Astrocyte (in vitro differentiated cells and primary cell): ENCODE data around the gene GALNT17. TPM values are rescaled to one million over a fixed set of nuclear protein-coding genes. Genes with fewer than 3 reads are reported as not detected.
A peak's percentile ranks its signal among the peaks of the same experiment; 100 is the strongest.

ENCODE experiments used
- DNase-seq: peaks from one replicate; pipeline ENCODE4 v3.0.0-alpha.2; 2010; ENCODE audit warnings: low read depth
- FAIRE-seq: peaks from 2 replicates; lab custom pipeline; 2011; peaks lifted over from hg19 to GRCh38; lab: Jason Lieb, UNC
- H2AFZ ChIP-seq: 2 replicates; pipeline ENCODE4 v1.6.0; 2012; ENCODE audit warnings: low read depth, low read length, inconsistent platforms
- H3K27ac ChIP-seq: 2 replicates; pipeline ENCODE4 v1.5.1; 2011; ENCODE audit warnings: low read depth, low read length, inconsistent platforms
- H3K27me3 ChIP-seq: 2 replicates; pipeline ENCODE4 v1.6.0; 2011; ENCODE audit warnings: low read length, inconsistent platforms; ENCODE audit not compliant: insufficient read depth
- H3K36me3 ChIP-seq: 2 replicates; pipeline ENCODE4 v1.5.1; 2011; ENCODE audit warnings: low read length, inconsistent platforms; ENCODE audit not compliant: insufficient read depth
- H3K4me1 ChIP-seq: 2 replicates; pipeline ENCODE4 v1.5.1; 2011; ENCODE audit warnings: low read length, inconsistent platforms; ENCODE audit not compliant: insufficient read depth
- H3K4me2 ChIP-seq: 2 replicates; pipeline ENCODE4 v1.6.0; 2012; ENCODE audit warnings: low read length, inconsistent platforms
- H3K4me3 ChIP-seq: 2 replicates; pipeline ENCODE4 v1.5.1; 2011; ENCODE audit warnings: low read depth, mild to moderate bottlenecking, low read length, inconsistent platforms; ENCODE audit not compliant: insufficient read depth
- H3K79me2 ChIP-seq: 2 replicates; pipeline ENCODE4 v1.6.0; 2012; ENCODE audit warnings: mild to moderate bottlenecking, low read length, inconsistent platforms; ENCODE audit not compliant: insufficient read depth
- H3K9ac ChIP-seq: 2 replicates; pipeline ENCODE4 v1.6.0; 2012; ENCODE audit warnings: mild to moderate bottlenecking, low read length, inconsistent platforms
- H3K9me3 ChIP-seq: 2 replicates; pipeline ENCODE4 v1.5.1; 2012; ENCODE audit warnings: low read depth, mild to moderate bottlenecking, low read length, inconsistent platforms; ENCODE audit not compliant: insufficient read depth
- H4K20me1 ChIP-seq: 2 replicates; pipeline ENCODE4 v1.6.0; 2012; ENCODE audit warnings: low read length, inconsistent platforms; ENCODE audit not compliant: insufficient read depth
- H3K27ac Mint-ChIP-seq: one replicate; pipeline ENCODE4 v1.8.0; 2021; ENCODE audit warnings: mild to moderate bottlenecking, mixed read lengths; ENCODE audit not compliant: unreplicated experiment
- H3K27me3 Mint-ChIP-seq: one replicate; pipeline ENCODE4 v1.8.0; 2021; ENCODE audit warnings: low read depth, mixed read lengths; ENCODE audit not compliant: unreplicated experiment
- H3K36me3 Mint-ChIP-seq: one replicate; pipeline ENCODE4 v1.8.0; 2021; ENCODE audit warnings: low read depth, mixed read lengths; ENCODE audit not compliant: unreplicated experiment
- H3K4me1 Mint-ChIP-seq: one replicate; pipeline ENCODE4 v1.8.0; 2021; ENCODE audit warnings: low read depth, mixed read lengths; ENCODE audit not compliant: unreplicated experiment
- H3K4me3 Mint-ChIP-seq: one replicate; pipeline ENCODE4 v1.8.0; 2021; ENCODE audit warnings: mild to moderate bottlenecking, moderate library complexity, mixed read lengths; ENCODE audit not compliant: unreplicated experiment
- H3K9me3 Mint-ChIP-seq: one replicate; pipeline ENCODE4 v1.8.0; 2021; ENCODE audit warnings: mild to moderate bottlenecking, mixed read lengths; ENCODE audit not compliant: unreplicated experiment
- CTCF ChIP-seq: IDR thresholded peaks from 2 replicates; pipeline ENCODE4 v1.5.1; 2011; ENCODE audit warnings: low read depth, mild to moderate bottlenecking, inconsistent platforms, low read length, moderate library complexity; ENCODE audit not compliant: insufficient read depth
- EZH2 ChIP-seq: IDR thresholded peaks from 2 replicates; pipeline ENCODE4 v1.6.1; 2012; ENCODE audit warnings: mild to moderate bottlenecking, low read length, inconsistent platforms; ENCODE audit not compliant: insufficient read depth
- total RNA-seq: library from RNA; stranded (reverse); gene quantifications from 2 replicates; pipeline ENCODE4 v1.2.1, GENCODE V29; 2021

Gene GALNT17
- total RNA-seq, 1 donor from 2014 or later, result 7.8 TPM

- Mint-ChIP-seq H3K4me3 (no peak overlapping the region), H3K27ac (no peak overlapping the region), H3K36me3 (no peaks in the 10 kb centered on the region), H3K9me3 (peaks cover 9% of the 10 kb centered on the region), H3K27me3 (peaks cover 16% of the 10 kb centered on the region), H3K4me1 (peaks cover 10% of the 10 kb centered on the region)
- no peaks in the 10 kb centered on the region for H3K4me1 ChIP-seq
- H2AFZ ChIP-seq, result no peak overlapping the region
- no peak overlapping the region for H3K4me3 ChIP-seq
- no peak overlapping the region for H3K27ac ChIP-seq
- no peaks in the 10 kb centered on the region for H3K79me2 ChIP-seq
- no peak for FAIRE-seq
- no peak for TF ChIP-seq EZH2
- TF ChIP-seq CTCF, result no peak
- no peaks in the 10 kb centered on the region for H3K36me3 ChIP-seq
- H3K9me3 ChIP-seq, result peaks cover 3% of the 10 kb centered on the region
- no peak overlapping the region for H3K4me2 ChIP-seq
- peaks cover 2% of the 10 kb centered on the region for H3K27me3 ChIP-seq
- H3K9ac ChIP-seq, result no peak overlapping the region
- no peak for DNase-seq
- H4K20me1 ChIP-seq, result no peaks in the 10 kb centered on the region
These were observed 618.3 kb downstream of the GALNT17 start for GRCh38 chr7:71750290-71750689.

- H3K27ac Mint-ChIP-seq, result no peak overlapping the region
- Histone ChIP-seq H3K9ac (no peak overlapping the region), H3K4me3 (no peak overlapping the region), H3K4me1 (no peaks in the 10 kb centered on the region), H3K27me3 (peaks cover 2% of the 10 kb centered on the region), H3K4me2 (peak overlapping the region; percentile 62), H2AFZ (peak overlapping the region; percentile 52), H3K27ac (no peak overlapping the region), H3K9me3 (peaks cover 3% of the 10 kb centered on the region), H3K79me2 (no peaks in the 10 kb centered on the region), H3K36me3 (no peaks in the 10 kb centered on the region), H4K20me1 (no peaks in the 10 kb centered on the region)
- no peak for FAIRE-seq
- peaks cover 14% of the 10 kb centered on the region for H3K27me3 Mint-ChIP-seq
- peaks cover 18% of the 10 kb centered on the region for H3K9me3 Mint-ChIP-seq
- DNase-seq, result no peak
- H3K4me3 Mint-ChIP-seq, result no peak overlapping the region
- H3K36me3 Mint-ChIP-seq, result no peaks in the 10 kb centered on the region
- peak; percentile 20 for TF ChIP-seq CTCF
- TF ChIP-seq EZH2, result no peak
- peaks cover 10% of the 10 kb centered on the region for H3K4me1 Mint-ChIP-seq
These were observed 620.4 kb downstream of the GALNT17 start for GRCh38 chr7:71752171-71752935.

GRCh38 chr7:71753236-71753635 lies 621.3 kb downstream of the GALNT17 start:
- peaks cover 18% of the 10 kb centered on the region for H3K9me3 Mint-ChIP-seq
- H3K27ac Mint-ChIP-seq, result no peak overlapping the region
- Histone ChIP-seq H3K27ac (no peak overlapping the region), H3K4me2 (no peak overlapping the region), H3K4me1 (no peaks in the 10 kb centered on the region), H3K36me3 (no peaks in the 10 kb centered on the region), H2AFZ (no peak overlapping the region), H4K20me1 (no peaks in the 10 kb centered on the region), H3K4me3 (no peak overlapping the region), H3K9me3 (peaks cover 3% of the 10 kb centered on the region), H3K79me2 (no peaks in the 10 kb centered on the region), H3K27me3 (peaks cover 2% of the 10 kb centered on the region), H3K9ac (no peak overlapping the region)
- no peak overlapping the region for H3K4me3 Mint-ChIP-seq
- no peaks in the 10 kb centered on the region for H3K36me3 Mint-ChIP-seq
- TF ChIP-seq CTCF, result no peak
- TF ChIP-seq EZH2, result no peak
- DNase-seq (no peak), FAIRE-seq (no peak)
- H3K4me1 Mint-ChIP-seq, result peaks cover 10% of the 10 kb centered on the region
- peaks cover 14% of the 10 kb centered on the region for H3K27me3 Mint-ChIP-seq
